Mesendoderm (in vitro differentiated cells): ENCODE data around the gene MDM2.

Experiments used
- DNase-seq: peaks from one replicate; pipeline ENCODE4 v3.0.0; 2013
- H2AK5ac ChIP-seq: 2 replicates; pipeline ENCODE4 v1.6.1; 2013; ENCODE audit warnings: low read length, inconsistent platforms
- H2BK120ac ChIP-seq: 2 replicates; pipeline ENCODE4 v1.6.1; 2013; ENCODE audit warnings: low read depth, mild to moderate bottlenecking, low read length, moderate library complexity, mixed read lengths
- H2BK15ac ChIP-seq: replicated peaks from 2 replicates; pipeline ENCODE4 v1.6.1; 2013; ENCODE audit warnings: low read depth, mild to moderate bottlenecking, moderate library complexity
- H2BK5ac ChIP-seq: 2 replicates; pipeline ENCODE4 v1.6.1; 2013; ENCODE audit warnings: low read length, inconsistent platforms
- H3K18ac ChIP-seq: 2 replicates; pipeline ENCODE4 v1.6.1; 2013; ENCODE audit warnings: mild to moderate bottlenecking, low read length, mixed read lengths
- H3K23ac ChIP-seq: one replicate; pipeline ENCODE4 v1.6.1; 2013; ENCODE audit warnings: low read length
- H3K27ac ChIP-seq: 2 replicates; pipeline ENCODE4 v1.5.1; 2013; ENCODE audit warnings: low read depth, mild to moderate bottlenecking, inconsistent platforms, low read length, moderate library complexity
- H3K27me3 ChIP-seq: 2 replicates; pipeline ENCODE4 v1.6.1; 2013; ENCODE audit warnings: low read length, control low read depth, mild to moderate bottlenecking, inconsistent platforms; ENCODE audit not compliant: insufficient read depth, poor library complexity
- H3K36me3 ChIP-seq: 2 replicates; pipeline ENCODE4 v1.6.1; 2013; ENCODE audit warnings: low read length, inconsistent platforms; ENCODE audit not compliant: control insufficient read depth, insufficient read depth
- H3K4ac ChIP-seq: one replicate; pipeline ENCODE4 v1.6.1; 2013; ENCODE audit warnings: low read depth, mild to moderate bottlenecking, low read length, moderate library complexity
- H3K4me1 ChIP-seq: 2 replicates; pipeline ENCODE4 v1.6.1; 2013; ENCODE audit warnings: low read depth, low read length, inconsistent platforms; ENCODE audit not compliant: control insufficient read depth
- H3K4me2 ChIP-seq: 2 replicates; pipeline ENCODE4 v1.6.1; 2013; ENCODE audit warnings: low read length
- H3K4me3 ChIP-seq: 2 replicates; pipeline ENCODE4 v1.5.1; 2013; ENCODE audit warnings: mild to moderate bottlenecking, low read length
- H3K56ac ChIP-seq: one replicate; pipeline ENCODE4 v1.6.1; 2013; ENCODE audit warnings: low read length
- H3K79me1 ChIP-seq: 2 replicates; pipeline ENCODE4 v1.6.1; 2013; ENCODE audit warnings: low read length, inconsistent platforms
- H3K79me2 ChIP-seq: 2 replicates; pipeline ENCODE4 v1.6.1; 2013; ENCODE audit warnings: mild to moderate bottlenecking, low read length; ENCODE audit not compliant: control insufficient read depth, insufficient read depth
- H3K9ac ChIP-seq: 2 replicates; pipeline ENCODE4 v1.6.1; 2013; ENCODE audit warnings: low read length, inconsistent platforms
- H4K5ac ChIP-seq: one replicate; pipeline ENCODE4 v1.6.1; 2013; ENCODE audit warnings: low read length
- H4K8ac ChIP-seq: one replicate; pipeline ENCODE4 v1.6.1; 2013; ENCODE audit warnings: low read depth, mild to moderate bottlenecking, control low read depth, low read length, moderate library complexity
- whole genome bisulfite sequencing: extraction: QIAGEN DNeasy Blood & Tissue Kit; methylation state at CpG from one replicate; pipeline ENCODE4 v1.1.7; 2013; ENCODE audit warnings: low lambda C conversion rate, missing lambda C conversion rate; ENCODE audit not compliant: insufficient coverage; ENCODE audit errors: extremely low coverage; 5-methylcytosine and 5-hydroxymethylcytosine counted together

MDM2 gene

GRCh38 chr12:68883151-68883550 is 75.2 kb downstream of the MDM2 start:
- H3K36me3 ChIP-seq, result no peaks in the 10 kb centered on the region
- no peaks in the 10 kb centered on the region for H3K79me2 ChIP-seq
- no peak overlapping the region for H3K56ac ChIP-seq
- no peaks in the 10 kb centered on the region for H3K4me1 ChIP-seq
- no peak overlapping the region for H4K5ac ChIP-seq
- H3K4me3 ChIP-seq, result no peak overlapping the region
- no peak overlapping the region for H2BK120ac ChIP-seq
- no peak overlapping the region for H3K4ac ChIP-seq
- H3K23ac ChIP-seq, result no peak overlapping the region
- no peak overlapping the region for H2BK5ac ChIP-seq
- H3K4me2 ChIP-seq, result no peak overlapping the region
- no peak overlapping the region for H3K18ac ChIP-seq
- H3K79me1 ChIP-seq, result no peaks in the 10 kb centered on the region
- no peak overlapping the region for H3K9ac ChIP-seq
- WGBS, result no CpG with 5 or more reads among the region's 3 CpGs
- H3K27ac ChIP-seq, result no peak overlapping the region
- no peak overlapping the region for H2AK5ac ChIP-seq
- no peaks in the 10 kb centered on the region for H3K27me3 ChIP-seq
- H4K8ac ChIP-seq, result no peak overlapping the region
- DNase-seq, result no peak
- no peak overlapping the region for H2BK15ac ChIP-seq

- no peak for DNase-seq
- H3K27me3 ChIP-seq, result no peaks in the 10 kb centered on the region
- H3K9ac ChIP-seq, result no peak overlapping the region
- no peak overlapping the region for H3K18ac ChIP-seq
- no peak overlapping the region for H4K8ac ChIP-seq
- WGBS, result no CpG with 5 or more reads among the region's 5 CpGs
- no peak overlapping the region for H3K56ac ChIP-seq
- H3K4ac ChIP-seq, result no peak overlapping the region
- H3K4me3 ChIP-seq, result no peak overlapping the region
- H3K4me1 ChIP-seq, result no peaks in the 10 kb centered on the region
- no peak overlapping the region for H3K4me2 ChIP-seq
- no peak overlapping the region for H2BK120ac ChIP-seq
- no peak overlapping the region for H3K27ac ChIP-seq
- no peaks in the 10 kb centered on the region for H3K79me1 ChIP-seq
- no peak overlapping the region for H2BK5ac ChIP-seq
- no peaks in the 10 kb centered on the region for H3K79me2 ChIP-seq
- no peak overlapping the region for H3K23ac ChIP-seq
- H2AK5ac ChIP-seq, result no peak overlapping the region
- H4K5ac ChIP-seq, result no peak overlapping the region
- no peak overlapping the region for H2BK15ac ChIP-seq
- no peaks in the 10 kb centered on the region for H3K36me3 ChIP-seq
These were observed 76.3 kb downstream of the MDM2 start for GRCh38 chr12:68884251-68884650.

- Histone ChIP-seq H3K4me2 (no peak overlapping the region), H3K27me3 (no peaks in the 10 kb centered on the region), H2BK120ac (no peak overlapping the region), H3K36me3 (no peaks in the 10 kb centered on the region), H4K5ac (no peak overlapping the region), H2BK15ac (no peak overlapping the region), H3K4ac (no peak overlapping the region), H3K4me3 (no peak overlapping the region), H3K4me1 (no peaks in the 10 kb centered on the region), H3K56ac (no peak overlapping the region), H3K18ac (no peak overlapping the region), H3K79me2 (no peaks in the 10 kb centered on the region), H4K8ac (no peak overlapping the region), H3K27ac (no peak overlapping the region), H3K9ac (no peak overlapping the region), H3K23ac (no peak overlapping the region), H3K79me1 (no peaks in the 10 kb centered on the region), H2AK5ac (no peak overlapping the region), H2BK5ac (no peak overlapping the region)
- no peak for DNase-seq
- WGBS, result no CpG with 5 or more reads among the region's 3 CpGs
These were observed 77.4 kb downstream of the MDM2 start for GRCh38 chr12:68885381-68885780.

GRCh38 chr12:68886636-68887572 is 78.9 kb downstream of the MDM2 start:
- no peak overlapping the region for H2BK15ac ChIP-seq
- H3K4me2 ChIP-seq, result no peak overlapping the region
- H3K18ac ChIP-seq, result no peak overlapping the region
- WGBS, result no CpG with 5 or more reads among the region's 5 CpGs
- H2BK120ac ChIP-seq, result no peak overlapping the region
- no peak overlapping the region for H3K23ac ChIP-seq
- H3K4me3 ChIP-seq, result no peak overlapping the region
- H3K36me3 ChIP-seq, result no peaks in the 10 kb centered on the region
- no peak overlapping the region for H4K8ac ChIP-seq
- H3K27ac ChIP-seq, result no peak overlapping the region
- no peak overlapping the region for H2BK5ac ChIP-seq
- H3K79me2 ChIP-seq, result no peaks in the 10 kb centered on the region
- DNase-seq, result no peak
- H3K56ac ChIP-seq, result no peak overlapping the region
- no peak overlapping the region for H4K5ac ChIP-seq
- H3K27me3 ChIP-seq, result no peaks in the 10 kb centered on the region
- no peaks in the 10 kb centered on the region for H3K79me1 ChIP-seq
- no peak overlapping the region for H3K4ac ChIP-seq
- H3K9ac ChIP-seq, result no peak overlapping the region
- H2AK5ac ChIP-seq, result no peak overlapping the region
- no peaks in the 10 kb centered on the region for H3K4me1 ChIP-seq

GRCh38 chr12:68887641-68888040 is 79.7 kb downstream of the MDM2 start:
- H3K4me2 ChIP-seq, result no peak overlapping the region
- no peak overlapping the region for H3K23ac ChIP-seq
- no peak overlapping the region for H2AK5ac ChIP-seq
- no peak overlapping the region for H4K8ac ChIP-seq
- no peaks in the 10 kb centered on the region for H3K36me3 ChIP-seq
- no peak for DNase-seq
- no peak overlapping the region for H2BK5ac ChIP-seq
- H3K4me3 ChIP-seq, result no peak overlapping the region
- no peak overlapping the region for H3K27ac ChIP-seq
- no peaks in the 10 kb centered on the region for H3K79me2 ChIP-seq
- H4K5ac ChIP-seq, result no peak overlapping the region
- H3K56ac ChIP-seq, result no peak overlapping the region
- no peaks in the 10 kb centered on the region for H3K4me1 ChIP-seq
- H2BK15ac ChIP-seq, result no peak overlapping the region
- no peaks in the 10 kb centered on the region for H3K27me3 ChIP-seq
- WGBS, result no CpG with 5 or more reads among the region's 1 CpG
- no peak overlapping the region for H3K4ac ChIP-seq
- H3K9ac ChIP-seq, result no peak overlapping the region
- H3K18ac ChIP-seq, result no peak overlapping the region
- H3K79me1 ChIP-seq, result no peaks in the 10 kb centered on the region
- H2BK120ac ChIP-seq, result no peak overlapping the region

GRCh38 chr12:68888243-68888642 is 80.3 kb downstream of the MDM2 start:
- Histone ChIP-seq H2BK15ac (no peak overlapping the region), H3K4me1 (no peaks in the 10 kb centered on the region), H3K79me1 (no peaks in the 10 kb centered on the region), H2BK5ac (no peak overlapping the region), H3K27me3 (no peaks in the 10 kb centered on the region), H3K4me2 (no peak overlapping the region), H3K36me3 (no peaks in the 10 kb centered on the region), H3K18ac (no peak overlapping the region), H3K56ac (no peak overlapping the region), H3K9ac (no peak overlapping the region), H2BK120ac (no peak overlapping the region), H3K4me3 (no peak overlapping the region), H4K8ac (no peak overlapping the region), H3K4ac (no peak overlapping the region), H2AK5ac (no peak overlapping the region), H3K27ac (no peak overlapping the region), H3K23ac (no peak overlapping the region), H4K5ac (no peak overlapping the region), H3K79me2 (no peaks in the 10 kb centered on the region)
- no peak for DNase-seq
